SK-N-SH treated with all-trans-retinoic acid at 6 μM for 48 hours (cell line): ENCODE results near the gene SNRPD3.
"Not testable (repeated sequence)": the region's sequence is repeated elsewhere in the genome, so short reads cannot be mapped to it uniquely, and the experiment has no call there.

Experiments
- ARNTL ChIP-seq: fragments of 450-650 bp; formaldehyde crosslinking; IDR thresholded peaks from 2 replicates; pipeline ENCODE4 v1.5.0; 2020; ENCODE audit warnings: low read depth, mild to moderate bottlenecking, moderate library complexity, borderline replicate concordance
- BACH2 ChIP-seq: fragments of 250-450 bp; sonication (Bioruptor Pico); IDR thresholded peaks from 2 replicates; pipeline ENCODE4 v1.9.0; 2021; ENCODE audit warnings: mild to moderate bottlenecking, borderline replicate concordance
- CSDC2 ChIP-seq: fragments of 250-450 bp; sonication (Bioruptor Pico); IDR thresholded peaks from 2 replicates; pipeline ENCODE4 v1.5.0; 2020; ENCODE audit warnings: mild to moderate bottlenecking, moderate library complexity
- GLIS3 ChIP-seq: fragments of 250-450 bp; sonication (Bioruptor Pico); IDR thresholded peaks from 2 replicates; pipeline ENCODE4 v1.5.0; 2020; ENCODE audit warnings: mild to moderate bottlenecking, moderate library complexity
- SNAI2 ChIP-seq: fragments of 250-450 bp; sonication (Bioruptor Pico); IDR thresholded peaks from 2 replicates; pipeline ENCODE4 v1.5.0; 2020; ENCODE audit warnings: mild to moderate bottlenecking, moderate library complexity
- ZC3H10 ChIP-seq: fragments of 250-450 bp; sonication (Bioruptor Pico); IDR thresholded peaks from 2 replicates; pipeline ENCODE4 v1.5.1; 2021; ENCODE audit warnings: mild to moderate bottlenecking, moderate library complexity
- ZFP3 ChIP-seq: fragments of 250-450 bp; sonication (Bioruptor Pico); IDR thresholded peaks from 2 replicates; pipeline ENCODE4 v1.5.0; 2020; ENCODE audit warnings: mild to moderate bottlenecking, moderate library complexity
- ZNF8 ChIP-seq: fragments of 450-650 bp; formaldehyde crosslinking; IDR thresholded peaks from 2 replicates; pipeline ENCODE4 v1.5.0; 2020; ENCODE audit warnings: mild to moderate bottlenecking, moderate library complexity
- TF ChIP-seq, protein P1 (sequence below): fragments of 250-450 bp; sonication (Bioruptor Pico); IDR thresholded peaks from 2 replicates; pipeline ENCODE4 v1.8.0; 2020; ENCODE audit warnings: mild to moderate bottlenecking, moderate library complexity, borderline replicate concordance
- TF ChIP-seq, protein P2 (sequence below): fragments of 250-450 bp; sonication (Bioruptor Pico); IDR thresholded peaks from 2 replicates; pipeline ENCODE4 v1.8.0; 2021; ENCODE audit warnings: low read depth, mild to moderate bottlenecking, moderate library complexity, borderline replicate concordance

DNA sequence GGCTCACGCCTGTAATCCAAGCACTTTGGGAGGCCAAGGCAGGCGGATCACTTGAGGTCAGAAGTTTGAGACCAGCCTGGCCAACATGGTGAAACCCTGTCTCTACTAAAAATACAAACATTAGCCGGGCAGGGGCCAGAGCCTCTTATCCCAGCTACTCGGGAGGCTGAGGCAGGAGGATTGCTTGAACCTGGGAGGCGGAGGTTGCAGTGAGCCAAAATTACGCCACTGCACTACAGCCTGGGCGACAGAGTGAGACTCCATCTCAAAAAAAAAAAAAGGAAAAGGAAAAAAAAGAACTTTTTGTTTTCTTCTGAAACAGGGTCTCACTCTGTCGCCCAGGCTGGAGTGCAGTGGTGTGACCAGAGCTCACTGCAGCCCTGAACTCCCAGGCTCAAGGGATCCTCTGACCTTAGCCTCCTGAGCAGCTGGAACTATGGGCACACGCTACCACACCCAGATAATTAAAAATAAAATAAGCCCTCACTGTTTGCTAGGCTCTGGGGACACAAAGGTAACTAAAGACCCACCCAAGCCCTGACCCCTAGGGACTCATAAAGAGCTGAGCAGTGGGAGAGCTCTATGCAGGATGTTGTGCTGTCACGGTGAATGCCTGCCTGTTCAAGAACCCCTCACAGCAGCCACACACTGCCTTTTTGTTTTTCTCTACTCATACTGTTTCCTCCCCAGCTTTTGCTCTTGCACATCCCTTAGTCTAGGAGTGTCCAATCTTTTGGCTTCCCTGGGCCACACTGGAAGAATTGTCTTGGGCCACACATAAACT, 3.1 kb upstream of the SNRPD3 start:
- not testable (repeated sequence) for TF ChIP-seq CSDC2 (CRISPR knock-in tag); ZC3H10; ARNTL (CRISPR knock-in tag); SNAI2 (CRISPR knock-in tag); BACH2 (CRISPR knock-in tag); GLIS3; ZNF8 (CRISPR knock-in tag); ZFP3
- TF ChIP-seq, protein P1, sequence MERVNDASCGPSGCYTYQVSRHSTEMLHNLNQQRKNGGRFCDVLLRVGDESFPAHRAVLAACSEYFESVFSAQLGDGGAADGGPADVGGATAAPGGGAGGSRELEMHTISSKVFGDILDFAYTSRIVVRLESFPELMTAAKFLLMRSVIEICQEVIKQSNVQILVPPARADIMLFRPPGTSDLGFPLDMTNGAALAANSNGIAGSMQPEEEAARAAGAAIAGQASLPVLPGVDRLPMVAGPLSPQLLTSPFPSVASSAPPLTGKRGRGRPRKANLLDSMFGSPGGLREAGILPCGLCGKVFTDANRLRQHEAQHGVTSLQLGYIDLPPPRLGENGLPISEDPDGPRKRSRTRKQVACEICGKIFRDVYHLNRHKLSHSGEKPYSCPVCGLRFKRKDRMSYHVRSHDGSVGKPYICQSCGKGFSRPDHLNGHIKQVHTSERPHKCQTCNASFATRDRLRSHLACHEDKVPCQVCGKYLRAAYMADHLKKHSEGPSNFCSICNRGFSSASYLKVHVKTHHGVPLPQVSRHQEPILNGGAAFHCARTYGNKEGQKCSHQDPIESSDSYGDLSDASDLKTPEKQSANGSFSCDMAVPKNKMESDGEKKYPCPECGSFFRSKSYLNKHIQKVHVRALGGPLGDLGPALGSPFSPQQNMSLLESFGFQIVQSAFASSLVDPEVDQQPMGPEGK (CRISPR knock-in tag), result not testable (repeated sequence)
- TF ChIP-seq, protein P2, sequence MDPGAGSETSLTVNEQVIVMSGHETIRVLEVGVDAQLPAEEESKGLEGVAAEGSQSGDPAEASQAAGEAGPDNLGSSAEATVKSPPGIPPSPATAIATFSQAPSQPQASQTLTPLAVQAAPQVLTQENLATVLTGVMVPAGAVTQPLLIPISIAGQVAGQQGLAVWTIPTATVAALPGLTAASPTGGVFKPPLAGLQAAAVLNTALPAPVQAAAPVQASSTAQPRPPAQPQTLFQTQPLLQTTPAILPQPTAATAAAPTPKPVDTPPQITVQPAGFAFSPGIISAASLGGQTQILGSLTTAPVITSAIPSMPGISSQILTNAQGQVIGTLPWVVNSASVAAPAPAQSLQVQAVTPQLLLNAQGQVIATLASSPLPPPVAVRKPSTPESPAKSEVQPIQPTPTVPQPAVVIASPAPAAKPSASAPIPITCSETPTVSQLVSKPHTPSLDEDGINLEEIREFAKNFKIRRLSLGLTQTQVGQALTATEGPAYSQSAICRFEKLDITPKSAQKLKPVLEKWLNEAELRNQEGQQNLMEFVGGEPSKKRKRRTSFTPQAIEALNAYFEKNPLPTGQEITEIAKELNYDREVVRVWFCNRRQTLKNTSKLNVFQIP, result not testable (repeated sequence)
